Measurements from ENCODE around the gene POU6F2.

POU6F2 gene

GRCh38 chr7:39261771-39262170, 284.1 kb downstream of the POU6F2 start:
- DNase-seq = no peak

DNA sequence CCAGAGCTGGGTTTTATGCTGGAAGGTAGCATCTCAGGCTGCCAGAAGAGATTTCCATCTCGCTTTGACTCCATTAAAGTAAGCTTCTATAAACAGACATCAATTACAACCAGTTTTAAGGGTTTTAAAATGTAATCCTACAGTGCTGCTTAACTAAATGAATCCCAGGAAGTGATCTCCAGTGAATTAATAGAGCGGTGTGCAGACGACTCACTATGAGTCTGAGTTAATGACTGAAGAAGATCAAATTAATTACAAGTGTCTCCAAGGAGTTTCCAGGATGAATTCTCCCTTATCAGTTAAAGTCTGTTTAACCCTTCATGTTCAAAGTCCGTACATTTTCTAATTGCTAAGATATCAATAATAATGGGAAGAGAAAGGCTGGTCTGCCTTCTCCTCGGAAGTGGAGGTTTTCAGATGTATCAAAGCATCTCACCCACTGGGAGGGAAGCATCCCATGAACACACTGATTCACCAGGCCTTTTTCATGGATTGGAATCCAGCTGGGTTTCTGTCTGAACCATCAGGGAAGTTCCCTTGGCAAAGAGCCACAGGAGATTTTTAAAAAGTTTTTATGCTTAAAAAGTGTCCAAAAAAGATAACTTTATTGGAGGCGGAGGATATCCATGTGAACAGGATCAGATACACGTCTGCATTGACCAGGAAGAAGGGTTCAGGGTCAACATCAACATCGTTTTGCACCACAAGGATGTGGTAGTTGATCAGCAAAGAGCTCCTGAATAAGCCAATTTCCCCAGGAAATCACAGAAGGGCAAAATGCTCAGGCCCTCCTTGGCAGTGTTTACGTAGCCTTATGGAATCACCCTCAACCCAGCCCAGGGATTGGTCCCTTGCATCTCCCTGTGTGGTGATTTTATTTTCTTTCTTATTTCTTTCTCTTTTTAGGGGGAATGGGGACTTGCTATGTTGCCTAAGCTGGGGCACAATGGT, 288.2 kb downstream of the POU6F2 start:
- no peak for DNase-seq

DNA sequence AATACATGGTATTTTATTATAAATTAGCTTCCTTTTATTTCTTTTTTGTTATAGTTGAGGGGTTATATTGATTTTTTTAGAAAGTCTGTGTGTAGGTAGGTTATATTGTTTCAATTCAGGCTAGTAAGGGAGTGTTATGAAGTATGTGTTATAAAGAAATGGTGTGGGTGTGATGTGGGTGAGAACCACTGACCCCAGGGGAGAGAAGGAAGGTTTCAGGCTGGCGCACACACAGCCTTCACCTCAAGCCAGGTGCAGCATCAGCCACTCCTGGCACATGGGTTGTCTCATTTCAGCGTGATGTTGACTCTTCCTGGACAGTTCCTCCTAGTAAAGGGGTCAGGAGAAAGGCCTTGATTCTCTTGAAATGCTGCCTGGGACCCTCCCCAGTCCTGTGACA, 291.3 kb downstream of the POU6F2 start:
- DNase-seq = no peak

- no peak for DNase-seq
Observed at GRCh38 chr7:39270018-39270417, 292.3 kb downstream of the POU6F2 start.

GRCh38 chr7:39271402-39271801, 293.7 kb downstream of the POU6F2 start:
- DNase-seq = peak; percentile 49 to 81

DNA sequence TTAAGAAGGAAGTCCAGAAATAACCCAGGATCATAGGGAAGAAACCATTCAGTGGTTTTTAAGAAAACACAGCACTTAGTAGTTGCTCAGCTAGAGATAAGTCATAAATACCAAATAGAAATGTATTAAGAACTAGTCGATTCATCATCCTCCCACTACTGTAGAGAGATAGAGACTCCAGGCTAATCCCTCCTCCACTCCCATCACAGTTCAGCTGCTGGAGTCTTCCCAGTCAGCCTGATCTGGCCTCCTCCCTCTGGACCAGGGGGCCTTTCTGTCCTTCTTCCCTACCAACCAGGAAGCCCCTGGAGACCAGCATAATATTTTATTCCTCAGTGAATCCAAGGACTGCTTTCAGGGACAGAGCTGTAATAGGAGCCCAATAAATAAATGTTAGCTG, 294.4 kb downstream of the POU6F2 start:
- DNase-seq = no peak

DNA sequence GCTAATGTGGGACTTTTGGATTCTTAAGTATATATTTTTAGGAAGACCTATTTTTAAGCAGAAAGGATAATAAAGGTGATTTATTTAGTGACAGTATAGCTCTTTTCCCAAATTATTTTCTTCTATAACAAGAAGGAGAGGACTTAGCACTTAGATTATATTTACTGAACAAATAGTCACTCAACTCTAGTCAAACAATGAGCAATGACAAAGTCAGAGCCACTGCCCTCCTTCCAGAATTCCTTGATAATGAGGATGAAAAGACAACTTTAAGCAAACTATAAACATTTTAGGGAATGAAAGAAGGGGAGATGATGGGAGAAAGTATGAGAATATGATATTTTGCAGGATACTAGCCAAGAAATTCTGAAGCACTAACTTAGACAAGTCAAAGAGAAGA, 295.0 kb downstream of the POU6F2 start:
- no peak for DNase-seq

DNA sequence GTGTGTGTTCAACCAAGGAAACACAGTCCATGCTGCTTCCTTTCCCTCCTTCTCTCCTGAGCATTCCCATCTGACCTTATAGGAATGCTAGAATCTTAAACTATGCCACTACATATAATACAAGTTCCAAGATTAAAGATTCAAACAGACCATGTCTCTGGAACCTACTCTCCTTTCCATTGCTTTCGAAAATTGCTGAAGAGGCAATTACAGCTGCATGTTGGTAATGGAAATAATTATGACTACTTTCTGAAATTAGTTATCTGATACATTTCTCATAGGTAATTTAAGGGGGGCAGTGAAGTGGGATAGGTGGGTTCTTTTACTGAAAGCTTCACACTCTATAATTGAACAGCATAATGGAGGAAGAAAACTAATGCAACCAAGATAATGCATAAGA, 302.6 kb downstream of the POU6F2 start:
- DNase-seq = no peak

DNA sequence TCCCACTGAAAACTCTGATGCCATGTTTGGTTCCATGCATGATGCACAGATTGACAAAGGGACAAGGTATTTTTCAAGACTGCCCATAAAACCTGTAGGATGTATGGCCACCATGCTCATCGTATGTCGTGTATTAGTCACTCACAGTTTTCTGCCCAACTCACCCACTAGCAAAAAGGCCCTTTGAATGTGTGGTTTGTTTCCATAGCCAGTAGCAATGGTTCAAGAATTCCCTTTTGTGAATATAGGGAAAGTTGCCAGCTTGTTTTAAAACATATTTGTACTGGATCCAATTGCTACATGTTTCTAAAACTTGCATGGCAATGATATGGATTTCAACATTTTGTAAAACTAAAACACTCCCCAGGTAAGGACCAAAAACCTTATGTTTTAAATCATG, 307.5 kb downstream of the POU6F2 start:
- DNase-seq = no peak

- DNase-seq = no peak
Observed at GRCh38 chr7:39288303-39288702, 310.6 kb downstream of the POU6F2 start.

- no peak for DNase-seq
Observed at GRCh38 chr7:39291628-39292410, 314.1 kb downstream of the POU6F2 start.

GRCh38 chr7:39293056-39293823, 315.5 kb downstream of the POU6F2 start:
- no peak for DNase-seq

- DNase-seq = no peak
Observed at GRCh38 chr7:39294022-39294421, 316.3 kb downstream of the POU6F2 start.

- no peak for DNase-seq
Observed at GRCh38 chr7:39295796-39296195, 318.1 kb downstream of the POU6F2 start.

- no peak for DNase-seq
Observed at GRCh38 chr7:39299695-39300094, 322.0 kb downstream of the POU6F2 start.

DNA sequence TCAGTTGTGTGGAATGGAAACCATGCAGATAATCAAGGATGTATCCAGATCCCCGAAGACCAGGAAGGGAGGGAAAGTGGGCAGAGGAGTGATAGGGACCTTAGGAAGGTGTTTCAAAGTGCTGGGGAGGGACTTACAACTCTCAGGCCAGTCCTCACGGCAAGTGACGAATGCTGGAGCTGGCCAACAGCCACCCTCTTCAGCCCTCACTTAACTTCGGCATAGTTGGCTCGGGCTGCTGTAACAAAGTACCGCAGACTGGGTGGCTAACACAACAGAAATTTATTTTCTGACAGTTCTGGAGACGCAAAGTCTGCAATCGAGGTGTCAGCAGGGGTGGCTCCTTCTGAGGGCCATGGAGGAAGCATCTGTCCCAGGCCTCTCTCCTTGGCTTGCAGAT, 322.6 kb downstream of the POU6F2 start:
- DNase-seq = no peak

DNA sequence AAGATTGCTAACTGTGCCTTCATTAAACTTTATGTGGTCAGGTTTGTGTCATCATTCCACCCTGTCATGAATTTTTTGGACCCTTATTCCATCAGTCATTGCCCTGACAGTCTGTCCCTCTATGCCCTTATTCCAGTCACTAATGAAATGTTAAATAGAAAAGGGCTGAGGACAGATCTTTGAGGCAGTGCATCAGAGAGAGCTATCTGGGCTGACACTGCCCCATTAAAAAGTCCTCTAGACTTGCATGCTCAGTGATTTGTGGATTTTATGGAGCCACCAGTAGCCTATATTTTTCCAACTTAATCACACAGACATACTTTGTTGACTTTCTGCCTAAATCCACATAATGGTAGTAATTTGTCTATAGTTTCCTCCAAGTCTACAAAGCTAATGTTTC, 323.8 kb downstream of the POU6F2 start:
- DNase-seq = peak in 1 of 2 experiments; percentile 55

- DNase-seq = no peak
Observed at GRCh38 chr7:39304178-39304577, 326.5 kb downstream of the POU6F2 start.

- DNase-seq = no peak
Observed at GRCh38 chr7:39304668-39305405, 327.1 kb downstream of the POU6F2 start.

DNA sequence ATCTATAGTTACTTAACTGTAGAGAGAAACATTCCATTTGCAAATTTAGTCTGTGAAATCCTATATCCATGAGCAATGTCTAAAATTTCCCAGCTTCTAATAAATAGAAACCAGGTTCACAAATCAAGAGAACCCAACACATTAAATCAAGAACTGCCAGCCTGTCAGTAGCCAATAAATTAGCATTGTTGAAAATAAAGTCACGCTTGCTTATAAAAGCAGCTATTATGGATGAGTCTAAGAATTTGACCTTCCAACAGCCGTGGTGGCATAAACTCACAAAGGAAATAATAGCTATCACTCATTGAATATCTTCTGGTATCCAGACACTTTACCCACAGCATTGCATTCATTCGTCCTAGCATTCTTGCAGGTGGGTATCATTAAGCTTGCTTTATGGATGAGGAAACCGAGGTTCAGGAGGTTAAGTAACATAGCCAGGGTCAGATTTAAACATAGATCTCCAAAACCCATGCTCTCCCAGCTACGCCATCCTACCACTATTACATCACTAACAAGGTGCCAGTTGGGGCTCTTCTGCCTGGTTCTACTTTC, 328.4 kb downstream of the POU6F2 start:
- DNase-seq = no peak

GRCh38 chr7:39310699-39311098, 333.0 kb downstream of the POU6F2 start:
- DNase-seq = no peak
